GM23338 (cell line): Measurements from ENCODE around the gene STOM.

Source experiments
- CREB1 ChIP-seq: fragments of 250-450 bp; sonication (Bioruptor Pico); IDR thresholded peaks from 2 replicates; pipeline ENCODE4 v1.5.0; 2020; ENCODE audit warnings: low read depth, mild to moderate bottlenecking, moderate library complexity
- EZH2 ChIP-seq: fragments of 200-600 bp; sonication (generic); IDR thresholded peaks from one replicate; pipeline ENCODE4 v1.8.0; 2017; ENCODE audit warnings: antibody characterized with exemption, mild to moderate bottlenecking, low read depth; ENCODE audit not compliant: unreplicated experiment
- EZH2phosphoT487 ChIP-seq: fragments of 200-600 bp; sonication (generic); IDR thresholded peaks from one replicate; pipeline ENCODE4 v1.8.1; 2018; ENCODE audit warnings: antibody characterized with exemption; ENCODE audit not compliant: unreplicated experiment
- JUNB ChIP-seq: IDR thresholded peaks from one replicate; pipeline ENCODE4 v1.6.1; 2016; ENCODE audit warnings: antibody characterized with exemption; ENCODE audit not compliant: unreplicated experiment
- POLR2AphosphoS5 ChIP-seq: IDR thresholded peaks from 2 replicates; pipeline ENCODE4 v1.6.1; 2016; ENCODE audit warnings: antibody characterized with exemption, low read depth
- STAT1 ChIP-seq: IDR thresholded peaks from one replicate; pipeline ENCODE4 v1.6.1; 2016; ENCODE audit warnings: antibody characterized with exemption; ENCODE audit not compliant: unreplicated experiment
- ZNF114 ChIP-seq: fragments of 250-450 bp; sonication (Bioruptor Pico); IDR thresholded peaks from 2 replicates; pipeline ENCODE4 v1.5.0; 2020; ENCODE audit warnings: mild to moderate bottlenecking, moderate library complexity
- TF ChIP-seq, protein P1 (sequence below), 2 experiments: fragments of 200-600 bp in 1 of 2; sonication (generic) in 1 of 2; conservative IDR thresholded peaks; 2 replicates each; pipeline versions ENCODE4 v1.5.1 to v1.6.1; 2016 to 2017; ENCODE audit warnings: antibody characterized with exemption in 2 of 2, low read depth in 2 of 2, mild to moderate bottlenecking in 2 of 2, moderate library complexity in 1 of 2
- TF ChIP-seq, protein P2 (sequence below): IDR thresholded peaks from one replicate; pipeline ENCODE4 v1.6.1; 2018; ENCODE audit warnings: antibody characterized with exemption; ENCODE audit not compliant: unreplicated experiment
- TF ChIP-seq, protein P3 (sequence below): IDR thresholded peaks from 2 replicates; pipeline ENCODE4 v1.6.1; 2016; ENCODE audit warnings: antibody characterized with exemption

DNA sequence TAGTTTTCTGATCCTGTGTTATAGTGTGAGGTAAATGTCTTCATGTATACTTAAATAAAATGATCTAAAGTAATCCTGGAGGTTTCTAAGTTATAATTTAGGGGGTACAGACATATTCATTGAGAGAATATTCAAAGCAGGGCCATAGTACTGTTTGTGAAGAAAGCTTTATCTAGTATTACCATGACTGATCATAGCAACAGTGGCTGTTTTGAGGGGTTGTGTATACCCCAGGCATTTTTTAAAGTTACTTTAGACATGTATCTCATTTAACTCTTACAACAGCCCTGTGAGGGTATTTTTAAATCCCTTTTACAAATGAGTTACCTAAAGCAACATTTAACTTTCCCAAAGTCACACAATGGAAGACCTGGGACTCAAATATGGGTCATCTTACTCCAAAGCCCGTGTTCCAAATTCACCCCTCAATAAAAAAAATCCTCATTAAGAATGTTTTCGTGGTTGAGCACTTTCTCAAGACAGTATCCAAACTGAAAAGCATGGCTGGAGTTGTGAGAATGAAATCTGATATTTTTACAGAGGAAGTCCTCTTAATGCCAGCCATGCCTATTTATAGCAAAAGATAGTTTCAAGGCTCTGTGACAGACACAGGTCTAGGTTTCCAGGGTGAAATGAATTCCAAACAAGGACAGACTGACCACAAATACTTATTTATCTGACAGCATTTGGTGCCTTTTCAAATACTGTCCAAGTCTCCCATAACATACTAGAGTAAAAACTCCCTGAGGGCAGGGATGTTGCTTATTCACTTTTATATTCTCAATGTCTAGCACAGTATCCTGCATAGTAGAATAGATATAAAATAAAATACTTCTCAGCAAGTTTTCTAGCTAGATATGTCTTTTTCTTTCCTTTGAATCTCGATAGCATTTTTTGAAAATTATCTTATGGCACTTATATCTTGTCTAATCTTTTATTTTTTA is 10.4 kb downstream of the STOM start:
- TF ChIP-seq EZH2 (no peak), CREB1 (no peak), POLR2AphosphoS5 (no peak), EZH2phosphoT487 (no peak), STAT1 (no peak), ZNF114 (no peak), JUNB (no peak)
- TF ChIP-seq, protein P1, sequence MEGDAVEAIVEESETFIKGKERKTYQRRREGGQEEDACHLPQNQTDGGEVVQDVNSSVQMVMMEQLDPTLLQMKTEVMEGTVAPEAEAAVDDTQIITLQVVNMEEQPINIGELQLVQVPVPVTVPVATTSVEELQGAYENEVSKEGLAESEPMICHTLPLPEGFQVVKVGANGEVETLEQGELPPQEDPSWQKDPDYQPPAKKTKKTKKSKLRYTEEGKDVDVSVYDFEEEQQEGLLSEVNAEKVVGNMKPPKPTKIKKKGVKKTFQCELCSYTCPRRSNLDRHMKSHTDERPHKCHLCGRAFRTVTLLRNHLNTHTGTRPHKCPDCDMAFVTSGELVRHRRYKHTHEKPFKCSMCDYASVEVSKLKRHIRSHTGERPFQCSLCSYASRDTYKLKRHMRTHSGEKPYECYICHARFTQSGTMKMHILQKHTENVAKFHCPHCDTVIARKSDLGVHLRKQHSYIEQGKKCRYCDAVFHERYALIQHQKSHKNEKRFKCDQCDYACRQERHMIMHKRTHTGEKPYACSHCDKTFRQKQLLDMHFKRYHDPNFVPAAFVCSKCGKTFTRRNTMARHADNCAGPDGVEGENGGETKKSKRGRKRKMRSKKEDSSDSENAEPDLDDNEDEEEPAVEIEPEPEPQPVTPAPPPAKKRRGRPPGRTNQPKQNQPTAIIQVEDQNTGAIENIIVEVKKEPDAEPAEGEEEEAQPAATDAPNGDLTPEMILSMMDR (conservative IDR thresholded peaks at IDR 0.05; ENCODE audit: low read depth in 2 of 2), result no peak
- TF ChIP-seq, protein P2, sequence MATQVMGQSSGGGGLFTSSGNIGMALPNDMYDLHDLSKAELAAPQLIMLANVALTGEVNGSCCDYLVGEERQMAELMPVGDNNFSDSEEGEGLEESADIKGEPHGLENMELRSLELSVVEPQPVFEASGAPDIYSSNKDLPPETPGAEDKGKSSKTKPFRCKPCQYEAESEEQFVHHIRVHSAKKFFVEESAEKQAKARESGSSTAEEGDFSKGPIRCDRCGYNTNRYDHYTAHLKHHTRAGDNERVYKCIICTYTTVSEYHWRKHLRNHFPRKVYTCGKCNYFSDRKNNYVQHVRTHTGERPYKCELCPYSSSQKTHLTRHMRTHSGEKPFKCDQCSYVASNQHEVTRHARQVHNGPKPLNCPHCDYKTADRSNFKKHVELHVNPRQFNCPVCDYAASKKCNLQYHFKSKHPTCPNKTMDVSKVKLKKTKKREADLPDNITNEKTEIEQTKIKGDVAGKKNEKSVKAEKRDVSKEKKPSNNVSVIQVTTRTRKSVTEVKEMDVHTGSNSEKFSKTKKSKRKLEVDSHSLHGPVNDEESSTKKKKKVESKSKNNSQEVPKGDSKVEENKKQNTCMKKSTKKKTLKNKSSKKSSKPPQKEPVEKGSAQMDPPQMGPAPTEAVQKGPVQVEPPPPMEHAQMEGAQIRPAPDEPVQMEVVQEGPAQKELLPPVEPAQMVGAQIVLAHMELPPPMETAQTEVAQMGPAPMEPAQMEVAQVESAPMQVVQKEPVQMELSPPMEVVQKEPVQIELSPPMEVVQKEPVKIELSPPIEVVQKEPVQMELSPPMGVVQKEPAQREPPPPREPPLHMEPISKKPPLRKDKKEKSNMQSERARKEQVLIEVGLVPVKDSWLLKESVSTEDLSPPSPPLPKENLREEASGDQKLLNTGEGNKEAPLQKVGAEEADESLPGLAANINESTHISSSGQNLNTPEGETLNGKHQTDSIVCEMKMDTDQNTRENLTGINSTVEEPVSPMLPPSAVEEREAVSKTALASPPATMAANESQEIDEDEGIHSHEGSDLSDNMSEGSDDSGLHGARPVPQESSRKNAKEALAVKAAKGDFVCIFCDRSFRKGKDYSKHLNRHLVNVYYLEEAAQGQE, result no peak
- TF ChIP-seq, protein P3, sequence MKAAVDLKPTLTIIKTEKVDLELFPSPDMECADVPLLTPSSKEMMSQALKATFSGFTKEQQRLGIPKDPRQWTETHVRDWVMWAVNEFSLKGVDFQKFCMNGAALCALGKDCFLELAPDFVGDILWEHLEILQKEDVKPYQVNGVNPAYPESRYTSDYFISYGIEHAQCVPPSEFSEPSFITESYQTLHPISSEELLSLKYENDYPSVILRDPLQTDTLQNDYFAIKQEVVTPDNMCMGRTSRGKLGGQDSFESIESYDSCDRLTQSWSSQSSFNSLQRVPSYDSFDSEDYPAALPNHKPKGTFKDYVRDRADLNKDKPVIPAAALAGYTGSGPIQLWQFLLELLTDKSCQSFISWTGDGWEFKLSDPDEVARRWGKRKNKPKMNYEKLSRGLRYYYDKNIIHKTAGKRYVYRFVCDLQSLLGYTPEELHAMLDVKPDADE, result no peak
